CD4-positive, CD25-positive, alpha-beta regulatory T cell (primary cell): ENCODE results near the gene RNF157. TPM values are rescaled to one million over a fixed set of nuclear protein-coding genes. Genes with fewer than 3 reads are reported as not detected.

Experiments used
- ATAC-seq, 2 donors: fragments of 150-1000 bp; cut with Tn5 transposase; one replicate each; pipeline ENCODE4 v1.10.0; 2021; ENCODE audit warnings: low read depth in 2 of 2, moderate number of reproducible peaks in 2 of 2, moderate library complexity in 1 of 2
- DNase-seq, 3 donors: peaks; one replicate each; pipeline versions ENCODE4 v3.0.0 to v3.0.0-alpha.2; 2012 to 2022; ENCODE audit warnings: mixed read lengths in 1 of 3
- H3K27ac ChIP-seq: one replicate; pipeline ENCODE4 v1.7.0; 2013; ENCODE audit warnings: mild to moderate bottlenecking, low read length; ENCODE audit not compliant: insufficient read depth, poor library complexity, severe bottlenecking
- H3K27me3 ChIP-seq: one replicate; pipeline ENCODE4 v1.7.0; 2013; ENCODE audit warnings: low read length; ENCODE audit not compliant: control insufficient read depth, insufficient read depth
- H3K36me3 ChIP-seq: one replicate; pipeline ENCODE4 v1.7.0; 2013; ENCODE audit warnings: mild to moderate bottlenecking, low read length, moderate library complexity; ENCODE audit not compliant: control insufficient read depth, insufficient read depth
- H3K4me1 ChIP-seq: 2 replicates; pipeline ENCODE4 v1.7.0; 2013; ENCODE audit warnings: mild to moderate bottlenecking, low read length; ENCODE audit not compliant: insufficient read depth, control insufficient read depth, poor library complexity, severe bottlenecking
- H3K4me3 ChIP-seq: one replicate; pipeline ENCODE4 v1.7.0; 2013; ENCODE audit warnings: low read depth, mild to moderate bottlenecking, low read length, moderate library complexity
- H3K9me3 ChIP-seq, 2 experiments: 1 replicate in 1 of 2; 2 replicates in 1 of 2; pipeline ENCODE4 v1.7.0; 2013; ENCODE audit warnings: low read length in 2 of 2, mild to moderate bottlenecking in 1 of 2, moderate library complexity in 1 of 2; ENCODE audit not compliant: control insufficient read depth in 2 of 2
- H3K27ac Mint-ChIP-seq, 3 donors: one replicate each; pipeline ENCODE4 v1.8.0; 2020 to 2022; ENCODE audit warnings: mild to moderate bottlenecking in 3 of 3, mixed read lengths in 3 of 3, moderate library complexity in 2 of 3
- H3K27me3 Mint-ChIP-seq: one replicate; pipeline ENCODE4 v1.8.0; 2022; ENCODE audit warnings: mild to moderate bottlenecking, mixed read lengths
- H3K36me3 Mint-ChIP-seq: one replicate; pipeline ENCODE4 v1.8.0; 2020; ENCODE audit warnings: mixed read lengths
- H3K4me1 Mint-ChIP-seq, 4 donors: one replicate each; pipeline ENCODE4 v1.8.0; 2020 to 2022; ENCODE audit warnings: mixed read lengths in 4 of 4, mild to moderate bottlenecking in 1 of 4
- H3K4me3 Mint-ChIP-seq, 4 donors: one replicate each; pipeline ENCODE4 v1.8.0; 2020 to 2022; ENCODE audit warnings: mild to moderate bottlenecking in 4 of 4, mixed read lengths in 4 of 4, moderate library complexity in 3 of 4
- H3K9me3 Mint-ChIP-seq, 7 donors: one replicate each; pipeline ENCODE4 v1.8.0; 2020 to 2022; ENCODE audit warnings: mixed read lengths in 7 of 7, mild to moderate bottlenecking in 3 of 7, moderate library complexity in 2 of 7
- polyA plus RNA-seq, 4 donors: library from polyadenylated mRNA; unstranded; fragments of 300-500 nt; fragmentation: Illumina TruSeq; gene quantifications; one replicate each; pipeline ENCODE4 v1.2.3, GENCODE V29; 2021
- total RNA-seq: library from RNA; stranded (reverse); gene quantifications from one replicate; pipeline ENCODE4 v1.2.3, GENCODE V29; 2022

RNF157 gene
- total and polyA plus RNA-seq, 5 donors from 2014 or later, result 3.3 to 17.7 (median 5.1) TPM

GRCh38 chr17:76154936-76155845, 85.1 kb downstream of the RNF157 start:
- DNase-seq (no peak), ATAC-seq (no peak)
- Histone ChIP-seq H3K36me3 (no peaks in the 10 kb centered on the region), H3K9me3 (no peaks in the 10 kb centered on the region), H3K4me3 (no peak overlapping the region), H3K4me1 (peaks cover 47% of the 10 kb centered on the region), H3K27me3 (no peaks in the 10 kb centered on the region), H3K27ac (no peak overlapping the region)
- Mint-ChIP-seq H3K4me3 (peak overlapping the region in 2 of 4 donors; percentile 50 to 52), H3K36me3 (peaks cover 68% of the 10 kb centered on the region), H3K4me1 (peaks cover 14 to 75% (median 33%) of the 10 kb centered on the region in 4 donors), H3K9me3 (no peaks in the 10 kb centered on the region), H3K27me3 (no peaks in the 10 kb centered on the region), H3K27ac (peak overlapping the region; percentile 90 to 98 (median 96))

- Mint-ChIP-seq H3K27ac (peak overlapping the region; percentile 90 to 98 (median 96)), H3K4me1 (peaks cover 14 to 81% (median 33%) of the 10 kb centered on the region in 4 donors)
- H3K4me1 ChIP-seq, result peaks cover 47% of the 10 kb centered on the region
Measured at GRCh38 chr17:76154292-76154691, 86.0 kb downstream of the RNF157 start.

GRCh38 chr17:76153640-76154039, 86.7 kb downstream of the RNF157 start:
- H3K36me3 ChIP-seq, result no peaks in the 10 kb centered on the region
- no peaks in the 10 kb centered on the region for H3K9me3 ChIP-seq
- peaks cover 14 to 86% (median 34%) of the 10 kb centered on the region in 4 donors for H3K4me1 Mint-ChIP-seq
- no peak overlapping the region for H3K4me3 ChIP-seq
- no peaks in the 10 kb centered on the region for H3K27me3 ChIP-seq
- H3K36me3 Mint-ChIP-seq, result peaks cover 66% of the 10 kb centered on the region
- ATAC-seq (no peak), DNase-seq (no peak)
- H3K27ac ChIP-seq, result peak overlapping the region; percentile 62
- no peaks in the 10 kb centered on the region for H3K9me3 Mint-ChIP-seq
- peak overlapping the region in 2 of 4 donors; percentile 52 to 74 for H3K4me3 Mint-ChIP-seq
- peak overlapping the region; percentile 61 to 98 (median 96) for H3K27ac Mint-ChIP-seq
- H3K27me3 Mint-ChIP-seq, result no peaks in the 10 kb centered on the region
- H3K4me1 ChIP-seq, result peaks cover 47% of the 10 kb centered on the region

More at GRCh38 chr17:76154292-76154691, 86.0 kb downstream of the RNF157 start:
- Histone ChIP-seq H3K4me3 (peak overlapping the region; percentile 1), H3K9me3 (no peaks in the 10 kb centered on the region), H3K27ac (peak overlapping the region; percentile 2), H3K27me3 (no peaks in the 10 kb centered on the region), H3K36me3 (no peaks in the 10 kb centered on the region)
- ATAC-seq (no peak), DNase-seq (no peak)
- no peaks in the 10 kb centered on the region for H3K27me3 Mint-ChIP-seq
- peak overlapping the region in 3 of 4 donors; percentile 2 to 74 (median 52) for H3K4me3 Mint-ChIP-seq
- H3K36me3 Mint-ChIP-seq, result peaks cover 65% of the 10 kb centered on the region
- H3K9me3 Mint-ChIP-seq, result no peaks in the 10 kb centered on the region

DNA sequence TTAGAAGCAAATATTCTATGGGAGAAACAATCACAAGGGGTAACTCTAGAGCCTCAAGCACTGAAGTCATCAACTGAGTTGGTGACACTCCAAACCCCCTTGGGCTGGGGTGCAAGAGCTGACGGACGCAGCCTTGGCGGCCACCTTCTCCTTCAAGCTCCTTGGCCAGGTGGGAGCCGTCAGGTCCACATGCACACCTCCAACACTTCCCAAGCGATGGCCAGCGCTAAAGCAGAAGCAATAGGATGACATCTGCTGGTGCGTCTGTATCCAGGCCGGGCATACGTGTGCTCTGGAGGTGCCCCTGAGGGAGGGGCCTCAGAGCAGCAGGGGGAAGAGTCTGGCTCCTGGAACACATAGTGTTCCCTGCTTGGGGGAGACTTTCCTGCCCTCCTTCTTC, 87.1 kb downstream of the RNF157 start:
- no peaks in the 10 kb centered on the region for H3K9me3 ChIP-seq
- H3K4me1 ChIP-seq, result peaks cover 47% of the 10 kb centered on the region
- Mint-ChIP-seq H3K4me1 (peaks cover 14 to 86% (median 34%) of the 10 kb centered on the region in 4 donors), H3K9me3 (no peaks in the 10 kb centered on the region), H3K36me3 (peaks cover 63% of the 10 kb centered on the region), H3K4me3 (peak overlapping the region in 3 of 4 donors; percentile 67 to 79 (median 74)), H3K27ac (peak overlapping the region; percentile 61 to 98 (median 96)), H3K27me3 (no peaks in the 10 kb centered on the region)
- H3K36me3 ChIP-seq, result no peaks in the 10 kb centered on the region
- DNase-seq (no peak), ATAC-seq (no peak)
- H3K27ac ChIP-seq, result peak overlapping the region; percentile 62
- H3K4me3 ChIP-seq, result peak overlapping the region; percentile 64
- no peaks in the 10 kb centered on the region for H3K27me3 ChIP-seq

- Histone ChIP-seq H3K9me3 (no peaks in the 10 kb centered on the region), H3K4me1 (peaks cover 47% of the 10 kb centered on the region), H3K27ac (peak overlapping the region; percentile 62), H3K36me3 (no peaks in the 10 kb centered on the region), H3K4me3 (peak overlapping the region; percentile 64), H3K27me3 (no peaks in the 10 kb centered on the region)
- Mint-ChIP-seq H3K9me3 (no peaks in the 10 kb centered on the region), H3K36me3 (peaks cover 56% of the 10 kb centered on the region), H3K27me3 (no peaks in the 10 kb centered on the region), H3K4me1 (peaks cover 14 to 83% (median 36%) of the 10 kb centered on the region in 4 donors), H3K4me3 (peak overlapping the region; percentile 67 to 92 (median 82)), H3K27ac (peak overlapping the region; percentile 93 to 98 (median 96))
- no peak for DNase-seq
- no peak for ATAC-seq
Measured at GRCh38 chr17:76152591-76152990, 87.7 kb downstream of the RNF157 start.

- Mint-ChIP-seq H3K4me3 (peak overlapping the region; percentile 67 to 92 (median 82)), H3K36me3 (peaks cover 54% of the 10 kb centered on the region), H3K27ac (peak overlapping the region; percentile 93 to 98 (median 96)), H3K4me1 (peaks cover 14 to 86% (median 36%) of the 10 kb centered on the region in 4 donors), H3K9me3 (no peaks in the 10 kb centered on the region), H3K27me3 (no peaks in the 10 kb centered on the region)
- Histone ChIP-seq H3K36me3 (no peaks in the 10 kb centered on the region), H3K27ac (peak overlapping the region; percentile 62), H3K9me3 (no peaks in the 10 kb centered on the region), H3K4me3 (peak overlapping the region; percentile 64), H3K4me1 (peaks cover 47% of the 10 kb centered on the region), H3K27me3 (no peaks in the 10 kb centered on the region)
- ATAC-seq (peak; percentile 95 to 98), DNase-seq (peak; percentile 26 to 90 (median 71))
Measured at GRCh38 chr17:76151896-76152454, 88.3 kb downstream of the RNF157 start.

DNA sequence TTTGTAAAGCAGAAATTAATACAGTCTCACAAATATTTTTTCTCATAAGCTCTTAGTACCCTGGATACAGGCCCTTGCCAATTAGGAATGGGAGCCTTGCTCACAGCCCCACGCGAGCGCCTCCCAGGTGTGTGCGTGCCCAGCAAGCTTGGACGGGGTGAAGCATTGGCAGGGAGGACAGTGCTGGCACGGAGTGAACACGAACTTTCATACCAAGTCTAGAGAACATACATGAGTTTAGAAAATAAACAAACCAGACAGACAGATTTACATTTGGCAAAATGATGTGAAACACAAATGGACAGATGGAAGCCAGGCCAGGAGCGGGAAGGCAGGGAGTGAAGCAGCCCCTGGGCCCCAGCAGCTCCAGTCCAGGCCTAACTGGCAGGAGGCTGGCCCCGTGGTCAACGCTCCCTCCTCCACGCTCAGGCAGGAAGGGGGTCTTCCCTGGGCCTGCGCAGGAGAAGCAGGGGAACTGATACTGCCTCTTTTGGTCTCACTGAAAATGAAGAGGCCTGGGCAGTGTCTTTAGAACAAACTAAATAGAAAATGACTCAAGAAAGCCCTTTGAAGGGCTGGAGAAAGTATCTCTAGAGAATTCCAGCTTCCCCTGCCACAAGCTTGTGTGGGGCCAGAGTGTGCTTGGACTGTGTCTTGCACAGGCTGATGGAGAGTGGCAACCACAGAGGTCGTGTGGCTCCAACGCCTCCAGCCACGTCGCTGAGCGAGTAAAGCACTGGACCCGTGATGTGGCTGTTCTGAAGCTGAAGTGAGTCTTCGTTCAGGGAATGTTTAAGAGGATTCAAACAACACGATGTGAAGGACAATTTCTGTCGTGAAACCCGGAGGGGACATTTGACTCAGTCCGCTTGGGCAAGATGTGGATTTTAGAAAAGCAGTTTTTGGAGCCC, 89.3 kb downstream of the RNF157 start:
- Histone ChIP-seq H3K27me3 (no peaks in the 10 kb centered on the region), H3K36me3 (no peaks in the 10 kb centered on the region), H3K9me3 (no peaks in the 10 kb centered on the region), H3K4me3 (peak overlapping the region; percentile 64), H3K4me1 (peaks cover 57% of the 10 kb centered on the region), H3K27ac (peak overlapping the region; percentile 62)
- peak overlapping the region; percentile 67 to 92 (median 82) for H3K4me3 Mint-ChIP-seq
- peaks cover 50% of the 10 kb centered on the region for H3K36me3 Mint-ChIP-seq
- no peaks in the 10 kb centered on the region for H3K27me3 Mint-ChIP-seq
- H3K4me1 Mint-ChIP-seq, result peaks cover 14 to 86% (median 38%) of the 10 kb centered on the region in 4 donors
- peak overlapping the region; percentile 93 to 98 (median 96) for H3K27ac Mint-ChIP-seq
- H3K9me3 Mint-ChIP-seq, result no peaks in the 10 kb centered on the region
- DNase-seq (no peak), ATAC-seq (no peak)
